B cell (primary cell): ENCODE data around the gene VAV2. TPM values are rescaled to one million over a fixed set of nuclear protein-coding genes. Genes with fewer than 3 reads are reported as not detected.
A peak's percentile ranks its signal among the peaks of the same experiment; 100 is the strongest.

Experiments
- ATAC-seq: fragments of 200-7000 bp; cut with Tn5 transposase; one replicate; pipeline ENCODE4 v1.10.0; 2021; ENCODE audit warnings: low read depth, mild to moderate bottlenecking, moderate number of reproducible peaks, moderate library complexity
- CTCF ChIA-PET: fragments of 350-600 bp; sonication (Branson Sonifier 250); formaldehyde crosslinking; loops from one replicate; lab custom pipeline; 2021; ENCODE audit warnings: antibody characterized with exemption, inconsistent platforms; lab: Charles Lee
- POLR2A ChIA-PET: fragments of 350-600 bp; sonication (Branson Sonifier 250); formaldehyde crosslinking; loops from one replicate; lab custom pipeline; 2021; ENCODE audit warnings: antibody characterized with exemption; lab: Charles Lee
- DNase-seq: peaks from one replicate; pipeline ENCODE4 v3.0.0; 2013
- H2AFZ ChIP-seq: 2 replicates; pipeline ENCODE4 v1.6.1; 2012; ENCODE audit warnings: mild to moderate bottlenecking, low read depth, low read length; ENCODE audit not compliant: insufficient read depth, poor library complexity, severe bottlenecking
- H3K27ac ChIP-seq, 2 donors: 1 replicate in 1 of 2; 2 replicates in 1 of 2; pipeline ENCODE4 v1.5.1; 2012 to 2013; ENCODE audit warnings: low read length in 2 of 2, mild to moderate bottlenecking in 2 of 2, moderate library complexity in 1 of 2
- H3K27me3 ChIP-seq, 4 experiments: fragments of 200-600 bp in 1 of 4; sonication (generic) in 1 of 4; replicated peaks in 1 of 4; 1 replicate in 2 of 4; 2 replicates in 2 of 4; pipeline versions ENCODE4 v1.6.1 to v1.7.0; 2013 to 2016; ENCODE audit warnings: low read length in 3 of 4, mild to moderate bottlenecking in 2 of 4, mixed read lengths in 1 of 4, moderate library complexity in 1 of 4; ENCODE audit not compliant: insufficient read depth in 4 of 4, control insufficient read depth in 3 of 4; ENCODE audit errors: control extremely low read depth in 1 of 4
- H3K36me3 ChIP-seq, 2 experiments: replicated peaks in 1 of 2; 1 replicate in 1 of 2; 2 replicates in 1 of 2; pipeline versions ENCODE4 v1.6.1 to v1.7.1; 2013; ENCODE audit warnings: low read length in 1 of 2; ENCODE audit not compliant: insufficient read depth in 2 of 2, control insufficient read depth in 1 of 2; ENCODE audit errors: control extremely low read depth in 1 of 2, extremely low read depth in 1 of 2
- H3K4me1 ChIP-seq, 2 donors: fragments of 200-600 bp in 1 of 2; sonication (generic) in 1 of 2; 1 replicate in 1 of 2; 2 replicates in 1 of 2; pipeline versions ENCODE4 v1.5.1 to v1.6.1; 2013 to 2017; ENCODE audit warnings: low read length in 2 of 2; ENCODE audit not compliant: control insufficient read depth in 2 of 2, insufficient read depth in 2 of 2
- H3K4me2 ChIP-seq: replicated peaks from 2 replicates; pipeline ENCODE3; 2012; ENCODE audit warnings: mild to moderate bottlenecking, low read depth, low read length; ENCODE audit not compliant: poor library complexity, severe bottlenecking
- H3K4me3 ChIP-seq, 5 experiments: fragments of 200-600 bp in 1 of 5; sonication (generic) in 1 of 5; 1 replicate in 3 of 5; 2 replicates in 2 of 5; pipeline versions ENCODE4 v1.5.1 to v1.7.0; 2011 to 2016; ENCODE audit warnings: low read length in 4 of 5, mild to moderate bottlenecking in 4 of 5, low read depth in 2 of 5, control low read depth in 1 of 5, moderate library complexity in 1 of 5; ENCODE audit not compliant: insufficient read depth in 1 of 5; ENCODE audit errors: control extremely low read depth in 1 of 5, extremely low read depth in 1 of 5
- H3K79me2 ChIP-seq: fragments of 200-600 bp; sonication (generic); one replicate; pipeline ENCODE4 v1.6.0; 2016; ENCODE audit warnings: low read length; ENCODE audit not compliant: control insufficient read depth, insufficient read depth
- H3K9ac ChIP-seq: fragments of 200-600 bp; sonication (generic); 2 replicates; pipeline ENCODE4 v1.6.1; 2017; ENCODE audit warnings: mild to moderate bottlenecking, low read length, moderate library complexity
- H3K9me3 ChIP-seq, 3 donors: one replicate each; pipeline versions ENCODE4 v1.6.1 to v1.7.1; 2013; ENCODE audit warnings: low read length in 2 of 3; ENCODE audit not compliant: control insufficient read depth in 2 of 3, insufficient read depth in 1 of 3; ENCODE audit errors: control extremely low read depth in 1 of 3
- H4K20me1 ChIP-seq: 2 replicates; pipeline ENCODE4 v1.6.0; 2012; ENCODE audit warnings: mild to moderate bottlenecking, low read length; ENCODE audit not compliant: insufficient read depth, control insufficient read depth, poor library complexity, severe bottlenecking
- H3K27ac Mint-ChIP-seq: one replicate; pipeline ENCODE4 v1.8.0; 2021; ENCODE audit warnings: mixed read lengths
- H3K27me3 Mint-ChIP-seq: one replicate; pipeline ENCODE4 v1.8.0; 2021; ENCODE audit warnings: mixed read lengths
- H3K4me1 Mint-ChIP-seq: one replicate; pipeline ENCODE4 v1.8.0; 2021; ENCODE audit warnings: mixed read lengths
- H3K4me3 Mint-ChIP-seq: one replicate; pipeline ENCODE4 v1.8.0; 2021; ENCODE audit warnings: mixed read lengths
- H3K9me3 Mint-ChIP-seq: one replicate; pipeline ENCODE4 v1.8.0; 2022; ENCODE audit warnings: mixed read lengths; ENCODE audit not compliant: insufficient read depth
- CTCF ChIP-seq: fragments of 200-600 bp; IDR thresholded peaks from one replicate; pipeline ENCODE4 v1.8.0; 2022; ENCODE audit warnings: antibody characterized with exemption, mild to moderate bottlenecking
- EZH2 ChIP-seq: IDR thresholded peaks from 2 replicates; pipeline ENCODE4 v1.6.1; 2012; ENCODE audit warnings: borderline replicate concordance, low read depth, mild to moderate bottlenecking, moderate library complexity, low read length; ENCODE audit not compliant: insufficient read depth, poor library complexity, severe bottlenecking
- WGBS: methylation state at CpG from one replicate; pipeline ENCODE4 v1.1.5; 2013; ENCODE audit warnings: missing lambda C conversion rate; ENCODE audit not compliant: insufficient coverage; 5-methylcytosine and 5-hydroxymethylcytosine counted together
- intact Hi-C: fragments of 100-400 bp; cut with micrococcal nuclease; formaldehyde crosslinking; loops from one replicate; pipeline ENCODE4 v1.10.0; 2022
- polyA plus RNA-seq: library from polyadenylated mRNA; depleted of rRNA; stranded (reverse); fragments of >200 nt; gene quantifications from 2 replicates; pipeline ENCODE4 v1.2.3, GENCODE V29; 2012
- total RNA-seq, 2 donors: library from RNA; stranded (reverse); fragments of 120-200 nt in 1 of 2; gene quantifications; 1 replicate in 1 of 2; 2 replicates in 1 of 2; pipeline versions ENCODE4 v1.2.3 to v1.2.4, GENCODE V29; 2013 to 2022

VAV2 gene
- total and polyA plus RNA-seq, 2 donors (not counting 1 experiment from before 2014, with no cell fraction given): 34.4 to 128 TPM

- intact Hi-C loops: no loop called here
- Mint-ChIP-seq H3K4me1 (peaks cover 88% of the 10 kb centered on the region), H3K27ac (peak overlapping the region; percentile 92), H3K27me3 (no peaks in the 10 kb centered on the region), H3K4me3 (peak overlapping the region; percentile 76), H3K9me3 (no peaks in the 10 kb centered on the region)
- Histone ChIP-seq H3K36me3 (no peaks in the 10 kb centered on the region), H3K9me3 (peaks cover 0 to 8% (median 0%) of the 10 kb centered on the region in 3 donors), H3K27ac (peak overlapping the region; percentile 5 to 70), H3K4me1 (peaks cover 75% of the 10 kb centered on the region in 2 donors), H3K79me2 (peaks cover 99% of the 10 kb centered on the region), H3K27me3 (no peaks in the 10 kb centered on the region), H3K9ac (peak overlapping the region; percentile 35), H4K20me1 (peaks cover 100% of the 10 kb centered on the region), H3K4me3 (peak overlapping the region in 3 of 5 experiments; percentile 1 to 39 (median 5)), H2AFZ (no peak overlapping the region), H3K4me2 (peak overlapping the region; percentile 64)
- ATAC-seq: peak; percentile 53
- peak; percentile 46 for DNase-seq
- TF ChIP-seq EZH2 (no peak), CTCF (no peak)
- ChIA-PET CTCF (no interaction called here), POLR2A (interaction anchor here (0.5 to 1.0 kb wide), 2 partner anchors 18 to 103 kb away, joined by 4 read pairs; no protein-coding TSS in a partner anchor)
- WGBS: 49% methylated on average over 23 of the region's 24 CpGs
Measured at GRCh38 chr9:133973111-133973790, 18.9 kb downstream of the VAV2 start.
